ENCODE measurements around the gene TYW5. TPM values are rescaled to one million over a fixed set of nuclear protein-coding genes. Genes with fewer than 3 reads are reported as not detected.

TYW5 gene
- total RNA-seq, 4 donors from 2014 or later, result 3.0 to 8.8 (median 5.8) TPM

DNA sequence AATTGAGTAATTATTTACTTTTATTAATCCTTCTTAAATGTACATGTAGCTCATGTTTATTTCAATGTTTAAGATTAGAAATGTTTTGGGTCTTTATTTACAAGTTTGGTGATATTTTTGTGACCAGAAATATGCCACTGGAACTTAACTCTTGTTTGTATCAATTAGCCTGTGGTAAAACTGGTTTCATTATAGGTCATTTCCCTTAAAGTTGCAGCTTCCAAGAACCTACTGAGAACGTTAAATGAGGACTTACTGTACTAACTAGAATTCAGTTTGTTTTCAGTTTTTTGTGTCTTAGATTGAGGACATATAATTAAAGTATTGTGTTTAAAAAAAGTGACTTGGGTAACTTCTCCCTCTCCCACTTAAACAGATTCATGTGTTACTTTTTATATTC, 4.3 kb downstream of the TYW5 start:
- Histone ChIP-seq H3K9me3 (no peaks in the 10 kb centered on the region), H3K27me3 (no peaks in the 10 kb centered on the region), H3K4me1 (peaks cover 10 to 35% (median 14%) of the 10 kb centered on the region in 3 donors), H3K36me3 (peaks cover 0 to 41% (median 5%) of the 10 kb centered on the region in 3 donors), H3K4me3 (no peak overlapping the region), H3K27ac (no peak overlapping the region)
- 38 to 41% methylated on average over 1 of the region's 1 CpG for WGBS, 2 donors
- TF ChIP-seq POLR2A (IDR thresholded peaks at IDR 0.05) (no peak), CTCF (IDR thresholded peaks at IDR 0.05) (no peak)
- intact Hi-C loops (cut with DNase I), result no loop called here
- no peak for DNase-seq

- intact Hi-C loops (cut with DNase I), result no loop called here
- Histone ChIP-seq H3K27me3 (no peaks in the 10 kb centered on the region), H3K36me3 (peaks cover 0 to 48% (median 5%) of the 10 kb centered on the region in 3 donors), H3K4me3 (no peak overlapping the region), H3K4me1 (peaks cover 10 to 33% (median 14%) of the 10 kb centered on the region in 3 donors), H3K9me3 (no peaks in the 10 kb centered on the region), H3K27ac (no peak overlapping the region)
- TF ChIP-seq POLR2A (IDR thresholded peaks at IDR 0.05), result no peak
- no peak for TF ChIP-seq CTCF (IDR thresholded peaks at IDR 0.05)
- 90 to 93% methylated on average over 5 of the region's 5 CpGs for WGBS, 2 donors
- DNase-seq, result no peak
These were observed 4.9 kb downstream of the TYW5 start for GRCh38 chr2:199950396-199950795.

DNA sequence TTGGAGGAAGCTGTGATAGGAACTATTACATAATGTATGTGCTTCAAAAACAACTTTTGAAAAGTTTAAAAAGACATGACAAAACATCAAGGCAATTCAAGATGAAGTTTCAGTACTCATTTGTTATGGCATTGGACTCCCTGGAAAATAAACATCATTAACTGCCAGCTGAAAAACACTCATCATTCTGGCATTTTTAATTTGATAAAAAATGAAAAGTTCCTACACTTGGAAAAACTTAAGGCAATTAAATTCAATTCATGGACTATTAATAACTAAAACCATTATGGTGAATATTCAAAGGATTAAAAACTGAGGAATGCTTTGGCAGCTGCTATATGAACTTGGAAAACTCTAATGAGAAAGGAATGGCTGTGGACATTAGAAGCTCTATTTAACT, 8.5 kb downstream of the TYW5 start:
- DNase-seq, result no peak
- intact Hi-C loops (cut with DNase I), result no loop called here
- no peak overlapping the region for H3K4me3 ChIP-seq
- peaks cover 0 to 74% (median 5%) of the 10 kb centered on the region in 3 donors for H3K36me3 ChIP-seq
- H3K27me3 ChIP-seq, result no peaks in the 10 kb centered on the region
- peaks cover 0 to 4% (median 0%) of the 10 kb centered on the region in 3 donors for H3K4me1 ChIP-seq
- no peak overlapping the region for H3K27ac ChIP-seq
- TF ChIP-seq POLR2A (IDR thresholded peaks at IDR 0.05), result no peak
- TF ChIP-seq CTCF (IDR thresholded peaks at IDR 0.05), result no peak
- H3K9me3 ChIP-seq, result no peaks in the 10 kb centered on the region

DNA sequence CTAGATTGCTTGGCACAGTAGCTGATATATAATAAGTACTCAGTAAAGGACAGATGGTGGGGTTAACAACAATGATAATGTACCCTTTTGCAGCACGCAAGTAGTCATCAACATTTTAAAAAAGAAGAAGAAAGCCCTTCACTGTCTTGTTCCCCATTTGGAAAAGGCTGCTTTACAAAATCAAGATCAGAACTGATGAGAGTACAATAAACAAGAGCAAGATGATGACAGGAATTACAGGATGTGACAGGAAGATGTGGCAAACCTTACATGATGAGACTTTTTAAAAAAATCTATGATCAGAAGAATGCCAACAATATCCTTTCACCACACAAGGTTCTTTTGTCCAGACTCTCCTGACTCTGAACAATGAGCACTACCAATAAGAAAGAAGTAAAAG, 9.1 kb downstream of the TYW5 start:
- H3K36me3 ChIP-seq, result peaks cover 0 to 77% (median 5%) of the 10 kb centered on the region in 3 donors
- no peaks in the 10 kb centered on the region for H3K27me3 ChIP-seq
- no peak overlapping the region for H3K27ac ChIP-seq
- H3K4me3 ChIP-seq, result no peak overlapping the region
- intact Hi-C loops (cut with DNase I), result no loop called here
- peaks cover 0 to 2% (median 0%) of the 10 kb centered on the region in 3 donors for H3K4me1 ChIP-seq
- DNase-seq, result no peak
- 82 to 85% methylated on average over 1 of the region's 1 CpG for WGBS, 2 donors
- no peaks in the 10 kb centered on the region for H3K9me3 ChIP-seq
- TF ChIP-seq POLR2A (IDR thresholded peaks at IDR 0.05) (no peak), CTCF (IDR thresholded peaks at IDR 0.05) (no peak)

- H3K4me3 ChIP-seq, result no peak overlapping the region
- intact Hi-C loops (cut with DNase I), result no loop called here
- H3K27me3 ChIP-seq, result no peaks in the 10 kb centered on the region
- WGBS, 2 donors, result 92 to 96% methylated on average over 4 of the region's 4 CpGs
- H3K9me3 ChIP-seq, result no peaks in the 10 kb centered on the region
- H3K27ac ChIP-seq, result no peak overlapping the region
- H3K4me1 ChIP-seq, result no peaks in the 10 kb centered on the region
- TF ChIP-seq CTCF (IDR thresholded peaks at IDR 0.05) (no peak), POLR2A (IDR thresholded peaks at IDR 0.05) (no peak)
- H3K36me3 ChIP-seq, result peaks cover 0 to 84% (median 5%) of the 10 kb centered on the region in 3 donors
- DNase-seq, result no peak
These were observed 11.9 kb downstream of the TYW5 start for GRCh38 chr2:199943373-199943772.

Data from esophagus squamous epithelium (tissue), 5 donors.